HG03521 (cell line): Measurements from ENCODE around the gene LRRC1.

ENCODE experiments used
- ATAC-seq: cut with Tn5 transposase; IDR thresholded peaks from one replicate; pipeline ENCODE4 v1.9.1; 2021; ENCODE audit warnings: mild to moderate bottlenecking, moderate library complexity; ENCODE audit not compliant: unreplicated experiment

Gene LRRC1

GRCh38 chr6:53813801-53814200 lies 19.0 kb downstream of the LRRC1 start:
- ATAC-seq: no peak

GRCh38 chr6:53814353-53814752 lies 19.5 kb downstream of the LRRC1 start:
- no peak for ATAC-seq

GRCh38 chr6:53815381-53816119 lies 20.7 kb downstream of the LRRC1 start:
- ATAC-seq: no peak

- ATAC-seq: no peak
Measured at GRCh38 chr6:53818858-53819609, 24.2 kb downstream of the LRRC1 start.

GRCh38 chr6:53822401-53823125 lies 27.8 kb downstream of the LRRC1 start:
- ATAC-seq: no peak

GRCh38 chr6:53824714-53825113 lies 29.9 kb downstream of the LRRC1 start:
- no peak for ATAC-seq

- no peak for ATAC-seq
Measured at GRCh38 chr6:53825532-53826321, 30.9 kb downstream of the LRRC1 start.

GRCh38 chr6:53827531-53827930 lies 32.7 kb downstream of the LRRC1 start:
- no peak for ATAC-seq

- no peak for ATAC-seq
Measured at GRCh38 chr6:53828215-53828614, 33.4 kb downstream of the LRRC1 start.

- no peak for ATAC-seq
Measured at GRCh38 chr6:53828966-53829697, 34.3 kb downstream of the LRRC1 start.

GRCh38 chr6:53829698-53830221 lies 35.0 kb downstream of the LRRC1 start:
- no peak for ATAC-seq

GRCh38 chr6:53830366-53830765 lies 35.6 kb downstream of the LRRC1 start:
- ATAC-seq: no peak

GRCh38 chr6:53831081-53831869 lies 36.5 kb downstream of the LRRC1 start:
- no peak for ATAC-seq

GRCh38 chr6:53831936-53832660 lies 37.3 kb downstream of the LRRC1 start:
- ATAC-seq: no peak

GRCh38 chr6:53833155-53833554 lies 38.4 kb downstream of the LRRC1 start:
- no peak for ATAC-seq

- ATAC-seq: no peak
Measured at GRCh38 chr6:53834132-53834531, 39.3 kb downstream of the LRRC1 start.

- ATAC-seq: no peak
Measured at GRCh38 chr6:53837865-53838769, 43.3 kb downstream of the LRRC1 start.

- ATAC-seq: no peak
Measured at GRCh38 chr6:53840027-53840426, 45.2 kb downstream of the LRRC1 start.
